HepG2 (cell line): ENCODE results near the gene ATR. TPM values are rescaled to one million over a fixed set of nuclear protein-coding genes. Genes with fewer than 3 reads are reported as not detected.

Experiments used
- ATAC-seq: fragments of 200-7000 bp; cut with Tn5 transposase; 3 replicates; pipeline ENCODE4 v1.9.1; 2020; ENCODE audit warnings: mild to moderate bottlenecking, moderate library complexity
- BruUV-seq: library from RNA; stranded (reverse); fragments of 400-500 nt; replicated peaks from 2 replicates; lab custom pipeline; 2021; lab: Mats Ljungman, UMichigan
- CTCF ChIA-PET: fragments of 300-600 bp; formaldehyde crosslinking; extraction: SDS; loops from one replicate; lab custom pipeline; 2021; ENCODE audit warnings: low total read pairs, inconsistent platforms, low intra/inter-chr PET ratio; lab: Yijun Ruan, JAX
- POLR2A ChIA-PET: fragments of 350-600 bp; sonication (Branson Sonifier 250); formaldehyde crosslinking; loops from one replicate; lab custom pipeline; 2020; ENCODE audit warnings: antibody characterized with exemption, inconsistent platforms; lab: Yijun Ruan, JAX
- DNase-seq: peaks from one replicate; pipeline ENCODE4 v3.0.0-alpha.2; 2015; ENCODE audit warnings: low spot score
- FAIRE-seq: peaks from 3 replicates; lab custom pipeline; 2011; peaks lifted over from hg19 to GRCh38; lab: Jason Lieb, UNC
- H2AFZ ChIP-seq: one replicate; pipeline ENCODE4 v1.6.1; 2011; ENCODE audit warnings: low read length, inconsistent platforms
- H3K27ac ChIP-seq: fragments of 300-600 bp; 3 replicates; pipeline ENCODE4 v1.8.0; 2011; ENCODE audit warnings: mixed run types, mild to moderate bottlenecking, mixed read lengths, low read length, inconsistent platforms; ENCODE audit not compliant: insufficient read depth; ENCODE audit errors: extremely low read length
- H3K27me3 ChIP-seq, 2 experiments: fragments of 200-600 bp in 1 of 2; 2 replicates in 1 of 2; 3 replicates in 1 of 2; pipeline versions ENCODE4 v1.6.0 to v1.8.0; 2011; ENCODE audit warnings: low read length in 2 of 2, mild to moderate bottlenecking in 2 of 2, moderate library complexity in 2 of 2, inconsistent platforms in 1 of 2; ENCODE audit not compliant: insufficient read depth in 2 of 2, control insufficient read depth in 1 of 2
- H3K36me3 ChIP-seq, 2 experiments: fragments of 200-600 bp in 1 of 2; replicated peaks in 1 of 2; 2 replicates in 1 of 2; 3 replicates in 1 of 2; pipeline versions ENCODE4 v1.5.1 to v1.8.0; 2011; ENCODE audit warnings: low read length in 2 of 2, inconsistent platforms in 1 of 2; ENCODE audit not compliant: insufficient read depth in 2 of 2, control insufficient read depth in 1 of 2
- H3K4me1 ChIP-seq: 2 replicates; pipeline ENCODE4 v1.5.1; 2012; ENCODE audit warnings: low read length, inconsistent platforms; ENCODE audit not compliant: insufficient read depth
- H3K4me2 ChIP-seq: 2 replicates; pipeline ENCODE4 v1.6.0; 2011; ENCODE audit warnings: low read depth, low read length, inconsistent platforms
- H3K4me3 ChIP-seq, 3 experiments: fragments of 200-600 bp in 1 of 3; sonication (generic), shearing (Covaris generic) in 1 of 3; replicated peaks in 1 of 3; 2 replicates each; pipeline ENCODE4 v1.5.1; 2011 to 2016; ENCODE audit warnings: low read length in 3 of 3, inconsistent platforms in 2 of 3, low read depth in 2 of 3, mild to moderate bottlenecking in 2 of 3, control low read depth in 1 of 3, mixed read lengths in 1 of 3; ENCODE audit not compliant: insufficient read depth in 1 of 3
- H3K79me2 ChIP-seq: one replicate; pipeline ENCODE4 v1.6.1; 2011; ENCODE audit warnings: low read length, inconsistent platforms; ENCODE audit not compliant: insufficient read depth
- H3K9ac ChIP-seq: 2 replicates; pipeline ENCODE4 v1.6.0; 2011; ENCODE audit warnings: mild to moderate bottlenecking, low read depth, low read length, inconsistent platforms; ENCODE audit not compliant: insufficient read depth
- H3K9me3 ChIP-seq: 2 replicates; pipeline ENCODE4 v1.5.1; 2012; ENCODE audit warnings: mild to moderate bottlenecking, low read length
- H4K20me1 ChIP-seq: 2 replicates; pipeline ENCODE4 v1.6.0; 2011; ENCODE audit warnings: inconsistent platforms, mild to moderate bottlenecking, low read length, moderate library complexity; ENCODE audit not compliant: insufficient read depth
- BORCS8-MEF2B ChIP-seq: sonication (generic); formaldehyde crosslinking; IDR thresholded peaks from 2 replicates; pipeline ENCODE4 v1.8.0; 2022; ENCODE audit warnings: mild to moderate bottlenecking, missing genetic modification reagents
- HNF4G ChIP-seq, 2 experiments: sonication (generic) in 1 of 2; formaldehyde crosslinking in 1 of 2; IDR thresholded peaks; 2 replicates each; pipeline versions ENCODE4 v1.4.0 to v1.6.1; 2011 to 2020; ENCODE audit warnings: borderline replicate concordance in 2 of 2, low read depth in 2 of 2, mild to moderate bottlenecking in 2 of 2, low read length in 1 of 2, missing genetic modification reagents in 1 of 2, moderate library complexity in 1 of 2
- NR2F1 ChIP-seq, 2 experiments: fragments of 450-650 bp in 1 of 2; formaldehyde crosslinking in 1 of 2; IDR thresholded peaks; 2 replicates each; pipeline versions ENCODE4 v1.5.0 to v1.6.1; 2016 to 2020; ENCODE audit warnings: mild to moderate bottlenecking in 1 of 2, missing compliant biosample characterization in 1 of 2, missing genetic modification reagents in 1 of 2, moderate library complexity in 1 of 2
- RFXANK ChIP-seq: IDR thresholded peaks from 2 replicates; pipeline ENCODE4 v1.6.1; 2016
- SMC3 ChIP-seq: IDR thresholded peaks from 2 replicates; pipeline ENCODE4 v1.6.1; 2011; ENCODE audit warnings: low read length, improper control_type of control experiment
- SPEN ChIP-seq: sonication (generic); formaldehyde crosslinking; IDR thresholded peaks from 2 replicates; pipeline ENCODE4 v1.5.1; 2020; ENCODE audit warnings: low read depth, mild to moderate bottlenecking, missing genetic modification reagents
- ZBTB20 ChIP-seq: sonication (generic); formaldehyde crosslinking; IDR thresholded peaks from 2 replicates; pipeline ENCODE4 v1.8.1; 2023; ENCODE audit warnings: missing genetic modification reagents, low read depth, mild to moderate bottlenecking, borderline replicate concordance
- ZKSCAN1 ChIP-seq: fragments of 150-350 bp; IDR thresholded peaks from 2 replicates; pipeline ENCODE4 v1.6.1; 2014; ENCODE audit warnings: low read length
- WGBS: methylation state at CpG from one replicate; pipeline ENCODE4 v1.1.6; 2017; ENCODE audit warnings: low lambda C conversion rate; 5-methylcytosine and 5-hydroxymethylcytosine counted together
- in situ Hi-C: cut with HindIII; loops from 2 replicates; pipeline ENCODE4 v1.10.0; 2017; ENCODE audit warnings: low pct_unique_long_range_greater_than_20kb; ENCODE audit not compliant: extremely low pct_ligation_motif_present
- intact Hi-C: fragments of 100-400 bp; cut with micrococcal nuclease; formaldehyde crosslinking; loops from one replicate; pipeline ENCODE4 v1.10.0; 2022; ENCODE audit not compliant: unreplicated experiment
- polyA plus RNA-seq, 8 experiments: library from polyadenylated mRNA; depleted of rRNA in 3 of 8; stranded (reverse) in 7 of 8; unstranded in 1 of 8; fragments of >200 nt; fragmentation: Illumina TruSeq in 4 of 8; extraction: Trizol in 4 of 8; gene quantifications; 2 replicates each; pipeline versions ENCODE4 v1.2.1 to v1.2.3, GENCODE V29; 2011 to 2016; ENCODE audit warnings: low read depth in 4 of 8, missing spikeins in 1 of 8, mixed read lengths in 1 of 8; ENCODE audit not compliant: insufficient read depth in 1 of 8
- total RNA-seq, 5 experiments: library from RNA; depleted of rRNA; stranded (reverse); fragments of >200 nt; fragmentation: Illumina TruSeq; extraction: Trizol; gene quantifications; 2 replicates each; pipeline ENCODE4 v1.2.3, GENCODE V29; 2016; ENCODE audit warnings: low read depth in 1 of 5
- TF ChIP-seq, protein P1 (sequence below): sonication (generic); formaldehyde crosslinking; IDR thresholded peaks from 2 replicates; pipeline ENCODE4 v1.4.0; 2020; ENCODE audit warnings: mild to moderate bottlenecking, missing genetic modification reagents
- TF ChIP-seq, protein P2 (sequence below): IDR thresholded peaks from 2 replicates; pipeline ENCODE4 v1.6.1; 2016; ENCODE audit warnings: mild to moderate bottlenecking, missing biosample characterization, missing genetic modification reagents
- TF ChIP-seq, protein P3 (sequence below): sonication (generic); formaldehyde crosslinking; IDR thresholded peaks from 2 replicates; pipeline ENCODE4 v1.5.0; 2020; ENCODE audit warnings: missing genetic modification reagents

ATR gene
- total and polyA plus RNA-seq, 2 of the 13 experiments (the other 11 are each of a cell fraction or from before 2014, with no cell fraction given), result 6.6 to 17.0 TPM

DNA sequence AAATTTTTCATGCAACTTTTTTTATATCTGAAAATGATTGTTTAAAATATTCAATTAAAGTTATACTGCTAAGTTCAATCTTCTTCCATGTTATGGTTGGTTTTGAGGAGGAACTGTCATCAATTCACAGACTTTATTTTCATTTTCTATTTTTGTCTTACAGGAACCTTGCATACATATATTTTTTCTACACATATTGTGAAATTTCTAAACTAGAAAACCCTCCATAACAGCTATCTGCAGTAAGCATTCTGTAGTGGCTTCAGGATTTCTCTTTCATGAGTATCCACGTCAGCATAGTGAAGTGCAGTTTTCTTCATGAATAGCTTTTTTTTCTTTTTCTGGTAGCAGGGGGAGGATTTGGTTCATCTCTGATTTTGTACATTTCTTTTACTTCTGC is 48.2 kb downstream of the ATR start:
- Histone ChIP-seq H2AFZ (no peak overlapping the region), H3K27ac (no peak overlapping the region), H3K4me1 (no peaks in the 10 kb centered on the region), H4K20me1 (no peaks in the 10 kb centered on the region), H3K27me3 (no peaks in the 10 kb centered on the region), H3K36me3 (peaks cover 4 to 8% of the 10 kb centered on the region in 2 experiments; a peak in 2 of 5 replicates), H3K4me3 (no peak overlapping the region), H3K4me2 (no peak overlapping the region), H3K9me3 (no peaks in the 10 kb centered on the region), H3K9ac (no peak overlapping the region), H3K79me2 (no peaks in the 10 kb centered on the region)
- ChIA-PET POLR2A (no interaction called here), CTCF (no interaction called here)
- no peak for FAIRE-seq
- intact Hi-C loops, result no loop called here
- no TSS peak for BruUV-seq
- TF ChIP-seq SMC3 (no peak), HNF4G (IDR thresholded peaks at IDR 0.05; ENCODE audit: borderline replicate concordance, low read depth, low read length) (no peak), HNF4G (CRISPR knock-in tag; IDR thresholded peaks at IDR 0.05; ENCODE audit: borderline replicate concordance, low read depth) (no peak), ZBTB20 (CRISPR knock-in tag) (no peak), ZKSCAN1 (no peak), NR2F1 (CRISPR knock-in tag; IDR thresholded peaks at IDR 0.05) (no peak), BORCS8-MEF2B (CRISPR knock-in tag) (no peak), RFXANK (no peak), SPEN (CRISPR knock-in tag) (no peak)
- TF ChIP-seq, protein P1, sequence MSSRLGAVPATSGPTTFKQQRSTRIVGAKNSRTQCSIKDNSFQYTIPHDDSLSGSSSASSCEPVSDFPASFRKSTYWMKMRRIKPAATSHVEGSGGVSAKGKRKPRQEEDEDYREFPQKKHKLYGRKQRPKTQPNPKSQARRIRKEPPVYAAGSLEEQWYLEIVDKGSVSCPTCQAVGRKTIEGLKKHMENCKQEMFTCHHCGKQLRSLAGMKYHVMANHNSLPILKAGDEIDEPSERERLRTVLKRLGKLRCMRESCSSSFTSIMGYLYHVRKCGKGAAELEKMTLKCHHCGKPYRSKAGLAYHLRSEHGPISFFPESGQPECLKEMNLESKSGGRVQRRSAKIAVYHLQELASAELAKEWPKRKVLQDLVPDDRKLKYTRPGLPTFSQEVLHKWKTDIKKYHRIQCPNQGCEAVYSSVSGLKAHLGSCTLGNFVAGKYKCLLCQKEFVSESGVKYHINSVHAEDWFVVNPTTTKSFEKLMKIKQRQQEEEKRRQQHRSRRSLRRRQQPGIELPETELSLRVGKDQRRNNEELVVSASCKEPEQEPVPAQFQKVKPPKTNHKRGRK (CRISPR knock-in tag), result no peak
- TF ChIP-seq, protein P2, sequence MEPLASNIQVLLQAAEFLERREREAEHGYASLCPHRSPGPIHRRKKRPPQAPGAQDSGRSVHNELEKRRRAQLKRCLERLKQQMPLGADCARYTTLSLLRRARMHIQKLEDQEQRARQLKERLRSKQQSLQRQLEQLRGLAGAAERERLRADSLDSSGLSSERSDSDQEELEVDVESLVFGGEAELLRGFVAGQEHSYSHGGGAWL, result no peak
- TF ChIP-seq, protein P3, sequence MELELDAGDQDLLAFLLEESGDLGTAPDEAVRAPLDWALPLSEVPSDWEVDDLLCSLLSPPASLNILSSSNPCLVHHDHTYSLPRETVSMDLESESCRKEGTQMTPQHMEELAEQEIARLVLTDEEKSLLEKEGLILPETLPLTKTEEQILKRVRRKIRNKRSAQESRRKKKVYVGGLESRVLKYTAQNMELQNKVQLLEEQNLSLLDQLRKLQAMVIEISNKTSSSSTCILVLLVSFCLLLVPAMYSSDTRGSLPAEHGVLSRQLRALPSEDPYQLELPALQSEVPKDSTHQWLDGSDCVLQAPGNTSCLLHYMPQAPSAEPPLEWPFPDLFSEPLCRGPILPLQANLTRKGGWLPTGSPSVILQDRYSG, result no peak
- WGBS, result 94% methylated on average over 1 of the region's 1 CpG
- in situ Hi-C loops, result no loop called here
- no peak for DNase-seq
- no peak for ATAC-seq
